ENCODE results near the gene KRTAP10-10.

DNA sequence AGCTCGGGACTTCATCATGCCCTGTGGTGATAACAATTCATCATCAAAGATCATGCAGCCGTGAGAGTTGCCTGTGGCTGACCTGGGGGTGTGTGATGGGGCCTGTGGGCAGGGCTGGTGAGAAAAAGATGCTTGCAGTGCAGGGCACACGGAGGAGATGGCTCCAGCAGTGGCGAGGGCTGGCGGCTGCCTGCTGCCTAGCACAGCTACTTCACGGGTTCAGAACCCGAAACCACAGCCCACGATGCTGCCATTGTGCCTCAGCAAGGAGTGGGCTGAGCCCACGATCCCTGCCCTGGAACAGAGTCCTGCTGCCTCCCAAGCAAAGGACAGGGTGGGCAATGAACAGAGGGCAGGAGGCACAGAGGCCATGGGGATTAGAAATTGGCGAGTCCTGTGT, 10.9 kb upstream of the KRTAP10-10 start:
- TF ChIP-seq, protein P1, sequence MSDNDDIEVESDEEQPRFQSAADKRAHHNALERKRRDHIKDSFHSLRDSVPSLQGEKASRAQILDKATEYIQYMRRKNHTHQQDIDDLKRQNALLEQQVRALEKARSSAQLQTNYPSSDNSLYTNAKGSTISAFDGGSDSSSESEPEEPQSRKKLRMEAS (IDR thresholded peaks at IDR 0.05): no peak
- no peak for TF ChIP-seq HNF4G (IDR thresholded peaks at IDR 0.05)

Measured in liver (tissue), 2 donors.